ENCODE results near the gene LIMS3.
"Not testable (repeated sequence)": the region's sequence is repeated elsewhere in the genome, so short reads cannot be mapped to it uniquely, and the experiment has no call there.

LIMS3 gene

GRCh38 chr2:109898462-109899336, at the start of gene LIMS3:
LIMS3 (plus strand) TSS chr2:109898688; CDS start chr2:109898729, 41 bp downstream.
- DNase-seq (ENCODE audit: low read depth); H3K4me3 ChIP-seq (ENCODE audit: low read depth, low read length): not testable (repeated sequence)

- not testable (repeated sequence) for DNase-seq (ENCODE audit: low read depth); H3K4me3 ChIP-seq (ENCODE audit: low read depth, low read length)
Measured at GRCh38 chr2:109871129-109871751, 27.2 kb upstream of the LIMS3 start.

- not testable (repeated sequence) for H3K4me3 ChIP-seq (ENCODE audit: low read depth, low read length); DNase-seq (ENCODE audit: low read depth)
Measured at GRCh38 chr2:109876625-109877024, 21.9 kb upstream of the LIMS3 start.

- DNase-seq (ENCODE audit: low read depth); H3K4me3 ChIP-seq (ENCODE audit: low read depth, low read length): not testable (repeated sequence)
Measured at GRCh38 chr2:109882112-109882511, 16.4 kb upstream of the LIMS3 start.

- not testable (repeated sequence) for DNase-seq (ENCODE audit: low read depth); H3K4me3 ChIP-seq (ENCODE audit: low read depth, low read length)
Measured at GRCh38 chr2:109888414-109888813, 10.1 kb upstream of the LIMS3 start.

GRCh38 chr2:109889909-109890308, 8.6 kb upstream of the LIMS3 start:
- not testable (repeated sequence) for DNase-seq (ENCODE audit: low read depth)

GRCh38 chr2:109891024-109891423, 7.5 kb upstream of the LIMS3 start:
- not testable (repeated sequence) for DNase-seq (ENCODE audit: low read depth); H3K4me3 ChIP-seq (ENCODE audit: low read depth, low read length)

More at GRCh38 chr2:109889909-109890308, 8.6 kb upstream of the LIMS3 start:
- H3K4me3 ChIP-seq (ENCODE audit: low read depth, low read length), result not testable (repeated sequence)

GRCh38 chr2:109893736-109894135, 4.8 kb upstream of the LIMS3 start:
- H3K4me3 ChIP-seq (ENCODE audit: low read depth, low read length); DNase-seq (ENCODE audit: low read depth): not testable (repeated sequence)

- not testable (repeated sequence) for DNase-seq (ENCODE audit: low read depth); H3K4me3 ChIP-seq (ENCODE audit: low read depth, low read length)
Measured at GRCh38 chr2:109894141-109894540, 4.3 kb upstream of the LIMS3 start.

GRCh38 chr2:109895090-109895869, 3.2 kb upstream of the LIMS3 start:
- DNase-seq (ENCODE audit: low read depth); H3K4me3 ChIP-seq (ENCODE audit: low read depth, low read length): not testable (repeated sequence)

GRCh38 chr2:109896212-109896611, 2.3 kb upstream of the LIMS3 start:
- H3K4me3 ChIP-seq (ENCODE audit: low read depth, low read length); DNase-seq (ENCODE audit: low read depth): not testable (repeated sequence)

GRCh38 chr2:109897769-109898461, 573 bp upstream of the LIMS3 start:
- DNase-seq (ENCODE audit: low read depth); H3K4me3 ChIP-seq (ENCODE audit: low read depth, low read length): not testable (repeated sequence)

- not testable (repeated sequence) for DNase-seq (ENCODE audit: low read depth); H3K4me3 ChIP-seq (ENCODE audit: low read depth, low read length)
Measured at GRCh38 chr2:109905796-109906195, 7.3 kb downstream of the LIMS3 start.

- not testable (repeated sequence) for H3K4me3 ChIP-seq (ENCODE audit: low read depth, low read length)
Measured at GRCh38 chr2:109908626-109909025, 10.1 kb downstream of the LIMS3 start.

GRCh38 chr2:109910789-109911188, 12.3 kb downstream of the LIMS3 start:
- not testable (repeated sequence) for DNase-seq (ENCODE audit: low read depth); H3K4me3 ChIP-seq (ENCODE audit: low read depth, low read length)

More at GRCh38 chr2:109908626-109909025, 10.1 kb downstream of the LIMS3 start:
- not testable (repeated sequence) for DNase-seq (ENCODE audit: low read depth)

- DNase-seq (ENCODE audit: low read depth); H3K4me3 ChIP-seq (ENCODE audit: low read depth, low read length): not testable (repeated sequence)
Measured at GRCh38 chr2:109913911-109914310, 15.4 kb downstream of the LIMS3 start.

- H3K4me3 ChIP-seq (ENCODE audit: low read depth, low read length); DNase-seq (ENCODE audit: low read depth): not testable (repeated sequence)
Measured at GRCh38 chr2:109914552-109914951, 16.1 kb downstream of the LIMS3 start.

- not testable (repeated sequence) for DNase-seq (ENCODE audit: low read depth); H3K4me3 ChIP-seq (ENCODE audit: low read depth, low read length)
Measured at GRCh38 chr2:109915830-109916229, 17.3 kb downstream of the LIMS3 start.

- DNase-seq (ENCODE audit: low read depth); H3K4me3 ChIP-seq (ENCODE audit: low read depth, low read length): not testable (repeated sequence)
Measured at GRCh38 chr2:109920162-109920561, 21.7 kb downstream of the LIMS3 start.

Data from NB4 (cell line).